ENCODE measurements around the gene BRI3.

BRI3 gene
- long read RNA-seq, partial matches to known transcripts = 0 of 9 reads
- long read RNA-seq, other reads (novel, unspliced or antisense) = 6 of 9 reads

- H3K27me3 ChIP-seq (ENCODE audit: insufficient read depth, poor library complexity, severe bottlenecking) = no peaks in the 10 kb centered on the region
- peak within 1 kb of the TSS; percentile 70 for H3K4me3 ChIP-seq (replicated peaks; ENCODE audit: insufficient read depth, low read length)
- peak; percentile 56 to 76 for DNase-seq (ENCODE audit: low read depth in 1 of 2, low spot score in 1 of 2)
- TF ChIP-seq SPI1 (IDR thresholded peaks at IDR 0.05; ENCODE audit: borderline replicate concordance, low read depth) (no peak), CTCF (IDR thresholded peaks at IDR 0.05; ENCODE audit: insufficient read depth, low read length) (no peak), REST (IDR thresholded peaks at IDR 0.05; ENCODE audit: insufficient replicate concordance, low read depth) (no peak), POLR2AphosphoS5 (IDR thresholded peaks at IDR 0.05; ENCODE audit: low read depth) (no peak; the same call in 1 of the 2 replicates), GABPA (IDR thresholded peaks at IDR 0.05; ENCODE audit: low read depth) (no peak)
- peak within 1 kb of the TSS; percentile 82 for H3K27ac ChIP-seq (replicated peaks)
Measured at GRCh38 chr7:98280791-98281756, at the start of gene BRI3. Gene BRI3 (plus strand): TSS chr7:98281686. CDS start chr7:98281796, 110 bp downstream.

GRCh38 chr7:98232263-98232585, 49.3 kb upstream of the BRI3 start:
- Histone ChIP-seq H3K27me3 (ENCODE audit: insufficient read depth, poor library complexity, severe bottlenecking) (no peaks in the 10 kb centered on the region), H3K4me3 (replicated peaks; ENCODE audit: insufficient read depth, low read length) (no peak overlapping the region), H3K27ac (replicated peaks) (no peak overlapping the region)
- DNase-seq (ENCODE audit: low read depth in 1 of 2, low spot score in 1 of 2) = no peak
- TF ChIP-seq SPI1 (IDR thresholded peaks at IDR 0.05; ENCODE audit: borderline replicate concordance, low read depth) = no peak
- TF ChIP-seq POLR2AphosphoS5 (IDR thresholded peaks at IDR 0.05; ENCODE audit: low read depth) = no peak
- TF ChIP-seq GABPA (IDR thresholded peaks at IDR 0.05; ENCODE audit: low read depth) = no peak
- no peak for TF ChIP-seq REST (IDR thresholded peaks at IDR 0.05; ENCODE audit: insufficient replicate concordance, low read depth)
- no peak for TF ChIP-seq CTCF (IDR thresholded peaks at IDR 0.05; ENCODE audit: insufficient read depth, low read length)

GRCh38 chr7:98232799-98233198, 48.7 kb upstream of the BRI3 start:
- H3K27ac ChIP-seq (replicated peaks) = no peak overlapping the region
- H3K4me3 ChIP-seq (replicated peaks; ENCODE audit: insufficient read depth, low read length) = no peak overlapping the region
- H3K27me3 ChIP-seq (ENCODE audit: insufficient read depth, poor library complexity, severe bottlenecking) = no peaks in the 10 kb centered on the region
- no peak for TF ChIP-seq CTCF (IDR thresholded peaks at IDR 0.05; ENCODE audit: insufficient read depth, low read length)
- TF ChIP-seq GABPA (IDR thresholded peaks at IDR 0.05; ENCODE audit: low read depth) = no peak
- DNase-seq (ENCODE audit: low read depth in 1 of 2, low spot score in 1 of 2) = no peak

Measured in HL-60 (cell line).